HuH-7.5 (cell line): ENCODE measurements around the gene FOXP2.
"Not testable (repeated sequence)": the region's sequence is repeated elsewhere in the genome, so short reads cannot be mapped to it uniquely, and the experiment has no call there.

ENCODE experiments used
- DNase-seq: peaks from one replicate; pipeline ENCODE4 v3.0.0; 2011; ENCODE audit warnings: low spot score

The FOXP2 gene

GRCh38 chr7:114502454-114503254, 88.0 kb downstream of the FOXP2 start:
- no peak for DNase-seq

DNA sequence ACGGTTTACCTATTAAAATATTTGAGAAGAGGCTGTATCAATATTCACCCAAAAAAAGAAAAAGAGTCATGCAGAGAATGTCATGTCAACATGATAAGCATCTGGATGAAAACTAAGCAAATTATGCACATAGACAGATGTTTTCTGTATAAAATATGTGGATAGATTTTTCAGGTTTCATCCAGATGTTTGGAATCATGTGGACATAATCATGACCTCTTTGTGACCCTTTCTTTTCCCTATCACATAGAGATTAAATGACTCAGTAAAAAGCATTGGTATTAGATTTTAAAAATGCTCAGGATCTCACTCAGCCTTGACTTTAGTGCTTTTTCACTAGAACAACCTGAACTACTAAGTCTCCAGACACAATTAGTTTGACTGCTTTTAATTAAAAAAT, 90.0 kb downstream of the FOXP2 start:
- DNase-seq: no peak

- no peak for DNase-seq
Measured at GRCh38 chr7:114507381-114507780, 92.8 kb downstream of the FOXP2 start.

DNA sequence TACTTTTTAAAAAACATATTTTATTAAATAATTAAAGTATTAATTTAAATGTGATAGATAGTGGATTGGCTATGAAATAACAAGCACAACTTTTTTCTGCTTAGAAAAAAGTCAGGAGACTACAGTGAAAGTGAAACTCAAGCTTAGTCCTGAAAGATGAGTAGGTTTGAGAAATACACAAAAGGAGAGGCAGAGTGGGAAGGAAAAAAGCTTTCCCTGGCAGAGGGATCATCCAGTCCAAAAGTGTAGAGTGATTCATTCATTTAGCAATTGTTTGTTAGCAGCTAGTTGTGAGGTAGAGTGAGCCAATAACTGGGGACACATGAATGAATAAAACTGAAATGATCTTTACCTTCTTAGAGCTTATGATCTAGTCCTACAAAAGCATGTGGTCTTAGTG, 93.5 kb downstream of the FOXP2 start:
- DNase-seq: no peak

GRCh38 chr7:114510824-114511223, 96.2 kb downstream of the FOXP2 start:
- not testable (repeated sequence) for DNase-seq

- DNase-seq: no peak
Measured at GRCh38 chr7:114519240-114519639, 104.6 kb downstream of the FOXP2 start.

GRCh38 chr7:114522081-114522480, 107.5 kb downstream of the FOXP2 start:
- DNase-seq: no peak

DNA sequence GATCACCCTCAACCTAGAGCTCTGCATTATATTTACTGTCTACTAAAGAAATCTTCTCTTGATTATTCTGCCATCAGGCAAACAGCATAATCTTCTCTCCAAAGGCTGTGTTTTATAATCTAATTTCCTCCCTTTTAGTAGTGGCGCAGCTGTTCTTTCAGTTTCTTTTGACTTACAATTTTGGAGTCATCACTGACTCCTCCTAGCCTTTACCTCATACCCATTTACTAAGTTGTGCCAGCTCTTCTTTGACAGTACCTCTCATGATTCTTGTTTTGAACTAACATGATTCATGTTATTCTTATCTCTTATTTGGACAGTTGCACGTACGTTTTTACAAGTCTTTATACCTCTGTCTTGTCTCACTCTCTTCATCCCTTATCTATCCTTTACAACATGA, 113.0 kb downstream of the FOXP2 start:
- DNase-seq: no peak

GRCh38 chr7:114530057-114530611, 115.5 kb downstream of the FOXP2 start:
- no peak for DNase-seq

DNA sequence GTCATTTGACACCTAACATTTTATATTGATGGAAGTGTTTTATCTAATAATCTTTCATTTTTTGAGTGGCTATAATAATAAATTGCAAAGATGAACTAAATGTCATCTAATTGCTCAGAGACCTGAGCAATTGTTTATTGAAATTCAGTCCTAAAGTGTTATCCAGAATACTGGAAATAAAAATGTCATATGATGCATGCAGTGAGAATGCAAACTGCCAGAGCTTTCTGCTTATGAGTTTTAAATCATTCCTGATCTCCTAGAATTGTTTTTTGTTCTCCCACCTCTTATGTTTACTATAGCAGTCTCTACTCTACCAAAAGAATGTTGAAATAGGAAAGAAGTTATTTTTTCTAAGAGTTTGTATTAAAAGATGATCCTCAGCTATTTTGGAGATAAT, 116.7 kb downstream of the FOXP2 start:
- DNase-seq: no peak

DNA sequence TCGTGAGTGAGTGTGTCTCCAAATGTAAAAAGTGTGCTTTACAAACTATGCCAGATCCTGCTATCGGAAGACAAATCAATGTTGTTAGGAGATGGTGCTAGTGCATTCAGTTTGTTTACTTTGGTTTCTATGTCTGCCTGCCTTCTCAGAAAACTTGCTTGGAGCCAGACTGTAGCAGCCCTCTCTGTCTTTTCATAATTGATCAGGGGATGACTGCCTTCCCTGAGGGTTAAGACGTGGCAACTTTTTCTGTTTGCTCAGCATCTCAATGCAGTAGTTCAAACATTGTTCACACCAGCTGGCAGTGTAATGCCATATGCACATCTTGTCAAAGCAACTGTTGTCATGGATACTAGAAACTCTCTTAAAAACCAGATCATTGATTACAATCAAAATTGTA, 118.5 kb downstream of the FOXP2 start:
- no peak for DNase-seq

GRCh38 chr7:114534953-114535352, 120.3 kb downstream of the FOXP2 start:
- DNase-seq: no peak

GRCh38 chr7:114539575-114539974, 125.0 kb downstream of the FOXP2 start:
- DNase-seq: no peak

- DNase-seq: no peak
Measured at GRCh38 chr7:114540291-114540690, 125.7 kb downstream of the FOXP2 start.

GRCh38 chr7:114547346-114547745, 132.7 kb downstream of the FOXP2 start:
- not testable (repeated sequence) for DNase-seq

- no peak for DNase-seq
Measured at GRCh38 chr7:114548081-114548980, 133.7 kb downstream of the FOXP2 start.

GRCh38 chr7:114554781-114555537, 140.3 kb downstream of the FOXP2 start:
- DNase-seq: no peak

DNA sequence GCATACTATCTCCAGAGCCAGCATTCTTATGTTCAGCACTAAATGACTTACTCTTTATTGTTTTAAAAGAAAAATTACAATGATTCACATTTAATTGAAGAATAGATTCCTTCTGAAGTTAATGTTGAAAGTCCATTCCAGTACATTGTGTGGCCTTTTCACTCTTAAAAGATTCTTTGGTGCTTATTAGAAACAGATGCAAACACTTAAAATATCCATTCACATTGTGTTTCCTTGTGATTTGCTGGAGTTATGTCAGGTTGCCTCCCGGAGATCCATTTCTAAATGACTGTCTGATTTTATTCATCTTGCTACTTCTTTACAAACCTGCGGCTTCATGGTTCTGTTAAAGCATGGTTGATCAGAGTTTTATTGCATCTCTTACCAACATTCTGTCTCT, 152.8 kb downstream of the FOXP2 start:
- no peak for DNase-seq

DNA sequence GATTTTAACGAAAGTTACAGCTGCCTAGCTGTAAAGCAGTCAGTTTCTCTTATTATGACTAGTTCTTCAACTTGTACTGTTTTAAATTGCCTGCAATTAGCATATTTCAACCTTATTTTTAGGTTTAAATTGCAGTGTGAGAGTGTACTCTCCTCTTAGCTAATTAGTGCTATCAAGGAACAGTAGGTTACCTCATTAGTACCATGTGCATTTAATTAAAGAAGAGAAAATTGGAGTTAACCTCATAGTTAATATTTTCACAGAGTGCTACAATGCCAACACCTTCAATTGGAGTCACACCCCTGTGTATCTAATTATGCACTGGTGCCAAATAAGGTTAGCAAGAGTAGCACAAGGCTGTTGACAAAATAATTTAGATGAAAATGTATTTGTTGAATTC, 154.6 kb downstream of the FOXP2 start:
- DNase-seq: no peak

DNA sequence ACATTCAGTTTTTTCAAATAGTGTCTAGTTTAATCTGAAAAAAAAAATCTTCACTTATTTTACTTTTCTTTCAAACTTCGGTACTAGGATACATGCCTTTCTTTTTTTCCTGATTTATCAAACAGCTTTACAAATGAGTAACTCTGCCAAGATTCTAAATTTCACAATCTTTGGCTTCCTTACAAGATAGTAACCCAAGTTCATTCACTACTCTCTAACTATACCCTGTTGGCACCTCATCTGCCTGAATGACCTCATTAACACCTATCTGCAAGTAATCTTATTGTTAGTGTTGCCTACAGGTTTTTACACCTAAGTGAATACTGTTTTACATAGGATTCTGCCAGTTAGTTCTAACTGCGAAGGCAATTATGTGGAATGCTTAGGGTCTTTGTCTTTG, 159.8 kb downstream of the FOXP2 start:
- DNase-seq: no peak

DNA sequence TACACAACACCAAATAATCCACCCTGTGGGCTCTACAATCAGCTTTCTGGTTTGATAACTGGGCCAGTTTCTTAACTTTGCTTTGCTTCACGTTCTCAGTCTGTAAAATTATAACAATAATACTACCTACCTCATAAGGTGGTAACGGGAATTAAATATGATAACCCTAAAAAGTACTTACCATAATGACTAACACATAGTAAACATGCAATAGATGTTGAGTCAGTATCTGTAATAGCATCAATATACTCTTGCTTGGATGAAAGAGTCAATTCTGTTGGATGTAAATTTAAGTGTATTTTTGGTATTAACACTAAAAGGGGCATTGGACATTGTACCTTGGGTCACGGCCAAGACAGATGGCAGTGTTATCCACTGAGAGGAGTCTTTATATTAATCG, 160.5 kb downstream of the FOXP2 start:
- DNase-seq: no peak

DNA sequence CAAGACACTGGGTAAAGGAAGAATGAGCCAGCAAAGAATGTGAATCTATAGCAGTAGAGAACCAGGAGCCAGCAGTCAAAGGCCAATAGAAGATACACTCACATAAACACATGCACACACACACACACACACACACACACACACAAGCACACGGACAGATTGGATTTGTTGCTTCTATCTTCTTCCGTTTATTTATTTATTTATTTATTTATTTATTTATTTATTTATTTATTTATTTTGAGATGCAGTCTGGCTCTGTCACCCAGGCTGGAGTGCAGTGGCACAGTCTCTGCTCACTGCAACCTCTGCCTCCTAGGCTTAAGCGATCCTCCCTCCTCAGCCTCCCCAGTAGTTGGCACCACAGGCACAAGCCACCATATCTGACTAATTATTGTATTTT, 166.3 kb downstream of the FOXP2 start:
- DNase-seq: not testable (repeated sequence)
